ENCODE measurements around the gene SEPHS1.
"Not testable (repeated sequence)": the region's sequence is repeated elsewhere in the genome, so short reads cannot be mapped to it uniquely, and the experiment has no call there.

The SEPHS1 gene

GRCh38 chr10:13291061-13291460 lies 57.0 kb downstream of the SEPHS1 start:
- DNase-seq (ENCODE audit: low read depth in 2 of 2) = no peak

GRCh38 chr10:13284050-13284449 lies 64.0 kb downstream of the SEPHS1 start:
- DNase-seq (ENCODE audit: low read depth in 2 of 2) = no peak

GRCh38 chr10:13282348-13282747 lies 65.7 kb downstream of the SEPHS1 start:
- DNase-seq (ENCODE audit: low read depth in 2 of 2) = not testable (repeated sequence)

GRCh38 chr10:13276749-13277365 lies 71.2 kb downstream of the SEPHS1 start:
- DNase-seq (ENCODE audit: low read depth in 2 of 2) = no peak

GRCh38 chr10:13276146-13276545 lies 71.9 kb downstream of the SEPHS1 start:
- not testable (repeated sequence) for DNase-seq (ENCODE audit: low read depth in 2 of 2)

GRCh38 chr10:13272164-13272571 lies 75.9 kb downstream of the SEPHS1 start:
- DNase-seq (ENCODE audit: low read depth in 2 of 2) = no peak

GRCh38 chr10:13271552-13272163 lies 76.4 kb downstream of the SEPHS1 start:
- peak in 1 of 2 donors; percentile 10 for DNase-seq (ENCODE audit: low read depth in 2 of 2)

GRCh38 chr10:13270877-13271551 lies 77.1 kb downstream of the SEPHS1 start:
- no peak for DNase-seq (ENCODE audit: low read depth in 2 of 2)

GRCh38 chr10:13268841-13269240 lies 79.3 kb downstream of the SEPHS1 start:
- no peak for DNase-seq (ENCODE audit: low read depth in 2 of 2)

- DNase-seq (ENCODE audit: low read depth in 2 of 2) = no peak
Observed at GRCh38 chr10:13268310-13268709, 79.8 kb downstream of the SEPHS1 start.

All from stimulated activated CD8-positive, alpha-beta memory T cell treated with anti-CD3 and anti-CD28 coated beads, Interleukin-7, amount 100 ng/mL, for 4 hours (primary cell).